ENCODE results near the gene DMAC1. TPM values are rescaled to one million over a fixed set of nuclear protein-coding genes. Genes with fewer than 3 reads are reported as not detected.

DMAC1 gene
- polyA plus RNA-seq, 1 donor from 2014 or later: 34.9 TPM

- Histone ChIP-seq H2AFZ (ENCODE audit: low read depth, low read length) (no peak overlapping the region), H3K4me3 (ENCODE audit: low read length) (no peak overlapping the region), H3F3A (ENCODE audit: insufficient read depth, low read length, poor library complexity, severe bottlenecking) (no peaks in the 10 kb centered on the region), H4K20me1 (ENCODE audit: insufficient read depth) (no peaks in the 10 kb centered on the region), H3K4me2 (ENCODE audit: low read length) (no peak overlapping the region), H3K27ac (ENCODE audit: low read length) (no peak overlapping the region), H3K9me3 (ENCODE audit: low read length) (no peaks in the 10 kb centered on the region), H3K9me2 (ENCODE audit: insufficient read depth, low read length) (no peaks in the 10 kb centered on the region), H3K36me3 (ENCODE audit: insufficient read depth, low read length) (no peaks in the 10 kb centered on the region), H3K9ac (ENCODE audit: low read length) (no peak overlapping the region), H3K27me3 (ENCODE audit: insufficient read depth, low read depth, low read length) (no peaks in the 10 kb centered on the region), H3K79me2 (replicated peaks; ENCODE audit: insufficient read depth, low read length) (no peaks in the 10 kb centered on the region)
- TF ChIP-seq SMC3 (conservative IDR thresholded peaks at IDR 0.05; ENCODE audit: poor library complexity) (no peak), RAD21 (conservative IDR thresholded peaks at IDR 0.05) (no peak), POLR2AphosphoS5 (IDR thresholded peaks at IDR 0.05) (no peak), EP300 (conservative IDR thresholded peaks at IDR 0.05; ENCODE audit: poor library complexity, severe bottlenecking) (no peak), TAF1 (IDR thresholded peaks at IDR 0.05; ENCODE audit: low read depth) (no peak), CTCF (IDR thresholded peaks at IDR 0.05; ENCODE audit: poor library complexity, severe bottlenecking) (no peak), MXI1 (conservative IDR thresholded peaks at IDR 0.05; ENCODE audit: poor library complexity, severe bottlenecking) (no peak), REST (IDR thresholded peaks at IDR 0.05; ENCODE audit: borderline replicate concordance) (no peak), EZH2 (IDR thresholded peaks at IDR 0.05; ENCODE audit: borderline replicate concordance, insufficient read depth, low read length, poor library complexity, severe bottlenecking) (no peak)
These were observed 20.6 kb downstream of the DMAC1 start for GRCh38 chr9:7778851-7779600.

- no peak overlapping the region for H3K4me3 ChIP-seq (ENCODE audit: low read length)
- no peaks in the 10 kb centered on the region for H3K9me2 ChIP-seq (ENCODE audit: insufficient read depth, low read length)
- no peaks in the 10 kb centered on the region for H3K9me3 ChIP-seq (ENCODE audit: low read length)
- H3K27me3 ChIP-seq (ENCODE audit: insufficient read depth, low read depth, low read length): no peaks in the 10 kb centered on the region
- TF ChIP-seq MXI1 (conservative IDR thresholded peaks at IDR 0.05; ENCODE audit: poor library complexity, severe bottlenecking) (no peak), EP300 (conservative IDR thresholded peaks at IDR 0.05; ENCODE audit: poor library complexity, severe bottlenecking) (peak; percentile 12)
- no peaks in the 10 kb centered on the region for H4K20me1 ChIP-seq (ENCODE audit: insufficient read depth)
- no peaks in the 10 kb centered on the region for H3K79me2 ChIP-seq (replicated peaks; ENCODE audit: insufficient read depth, low read length)
- H3K9ac ChIP-seq (ENCODE audit: low read length): no peak overlapping the region
- H3F3A ChIP-seq (ENCODE audit: insufficient read depth, low read length, poor library complexity, severe bottlenecking): no peaks in the 10 kb centered on the region
- H3K36me3 ChIP-seq (ENCODE audit: insufficient read depth, low read length): no peaks in the 10 kb centered on the region
- peak overlapping the region; percentile 27 for H3K27ac ChIP-seq (ENCODE audit: low read length)
- no peak overlapping the region for H3K4me2 ChIP-seq (ENCODE audit: low read length)
- no peak overlapping the region for H2AFZ ChIP-seq (ENCODE audit: low read depth, low read length)
These were observed 21.8 kb downstream of the DMAC1 start for GRCh38 chr9:7777771-7778170.

All from neural cell (in vitro differentiated cells).